Thyroid gland (tissue), 4 donors: ENCODE data around the gene LSM2. TPM values are rescaled to one million over a fixed set of nuclear protein-coding genes. Genes with fewer than 3 reads are reported as not detected.

Experiments
- DNase-seq, 2 donors: peaks; one replicate each; pipeline ENCODE4 v3.0.0-alpha.2; 2019
- H3K27ac ChIP-seq, 3 donors: fragments of 200-600 bp; sonication (generic); 1 replicate in 2 of 3; 2 replicates in 1 of 3; pipeline ENCODE4 v1.5.1; 2016 to 2019; ENCODE audit warnings: mild to moderate bottlenecking in 1 of 3, moderate library complexity in 1 of 3
- H3K27me3 ChIP-seq: fragments of 200-600 bp; sonication (generic); one replicate; pipeline ENCODE4 v1.5.1; 2019
- H3K36me3 ChIP-seq, 2 donors: fragments of 200-600 bp; sonication (generic); one replicate each; pipeline ENCODE4 v1.5.1; 2016 to 2019
- H3K4me1 ChIP-seq, 2 donors: fragments of 200-600 bp; sonication (generic); one replicate each; pipeline ENCODE4 v1.5.1; 2017 to 2019
- H3K4me3 ChIP-seq, 3 donors: fragments of 200-600 bp; sonication (generic); replicated peaks in 1 of 3; 1 replicate in 2 of 3; 2 replicates in 1 of 3; pipeline ENCODE4 v1.5.1; 2016; ENCODE audit warnings: mild to moderate bottlenecking in 1 of 3
- H3K9me3 ChIP-seq: fragments of 200-600 bp; sonication (generic); one replicate; pipeline ENCODE4 v1.5.1; 2017
- POLR2A ChIP-seq, 2 donors: fragments of 450-650 bp; IDR thresholded peaks; one replicate each; pipeline ENCODE4 v1.6.1; 2017; ENCODE audit warnings: antibody characterized with exemption in 2 of 2, mild to moderate bottlenecking in 2 of 2, moderate library complexity in 1 of 2
- WGBS, 2 donors: methylation state at CpG; one replicate each; pipeline ENCODE4 v1.1.5; 2017; 5-methylcytosine and 5-hydroxymethylcytosine counted together
- intact Hi-C: fragments of 100-400 bp; cut with DNase I; formaldehyde crosslinking; loops from one replicate; pipeline ENCODE4 v1.15.1; 2023
- total RNA-seq, 4 donors: library from RNA; depleted of rRNA; stranded (reverse); fragments of >200 nt; gene quantifications; one replicate each; pipeline ENCODE4 v1.2.3, GENCODE V29; 2016
- TF ChIP-seq, protein P1 (sequence below), 6 experiments: fragments of 200-600 bp in 3 of 6; fragments of 450-650 bp in 3 of 6; sonication (generic) in 3 of 6; IDR thresholded peaks; one replicate each; pipeline ENCODE4 v1.5.1; 2016 to 2019; ENCODE audit warnings: antibody characterized with exemption in 6 of 6, mild to moderate bottlenecking in 2 of 6, inconsistent platforms in 1 of 6, moderate library complexity in 1 of 6

LSM2 gene
- total RNA-seq, 4 donors from 2014 or later = 29.2 to 48.4 (median 36.5) TPM

DNA sequence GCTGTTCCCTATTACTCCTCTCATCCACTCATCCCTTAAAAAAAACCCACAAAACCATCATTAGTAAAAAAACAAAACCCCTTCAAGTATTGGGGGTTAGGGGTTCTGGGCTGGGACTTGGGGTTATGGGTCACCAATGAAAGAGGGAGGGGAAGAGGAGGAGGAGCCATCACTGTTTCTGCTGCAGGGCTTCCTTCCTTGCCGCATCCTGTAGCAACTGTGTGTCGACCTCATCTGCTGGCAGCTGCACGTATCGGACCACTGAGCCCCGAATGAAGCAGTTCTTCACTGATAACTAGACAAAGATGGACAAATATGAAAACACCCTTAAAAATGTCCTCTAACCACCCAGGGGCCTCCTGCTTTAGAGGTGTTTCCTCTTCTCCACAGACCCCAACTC, 9.2 kb downstream of the LSM2 start:
- no peak for DNase-seq
- H3K9me3 ChIP-seq = no peaks in the 10 kb centered on the region
- 71 to 77% methylated on average over 5 of the region's 5 CpGs for WGBS, 2 donors
- H3K36me3 ChIP-seq = no peaks in the 10 kb centered on the region
- no peaks in the 10 kb centered on the region for H3K27me3 ChIP-seq
- TF ChIP-seq, protein P1, sequence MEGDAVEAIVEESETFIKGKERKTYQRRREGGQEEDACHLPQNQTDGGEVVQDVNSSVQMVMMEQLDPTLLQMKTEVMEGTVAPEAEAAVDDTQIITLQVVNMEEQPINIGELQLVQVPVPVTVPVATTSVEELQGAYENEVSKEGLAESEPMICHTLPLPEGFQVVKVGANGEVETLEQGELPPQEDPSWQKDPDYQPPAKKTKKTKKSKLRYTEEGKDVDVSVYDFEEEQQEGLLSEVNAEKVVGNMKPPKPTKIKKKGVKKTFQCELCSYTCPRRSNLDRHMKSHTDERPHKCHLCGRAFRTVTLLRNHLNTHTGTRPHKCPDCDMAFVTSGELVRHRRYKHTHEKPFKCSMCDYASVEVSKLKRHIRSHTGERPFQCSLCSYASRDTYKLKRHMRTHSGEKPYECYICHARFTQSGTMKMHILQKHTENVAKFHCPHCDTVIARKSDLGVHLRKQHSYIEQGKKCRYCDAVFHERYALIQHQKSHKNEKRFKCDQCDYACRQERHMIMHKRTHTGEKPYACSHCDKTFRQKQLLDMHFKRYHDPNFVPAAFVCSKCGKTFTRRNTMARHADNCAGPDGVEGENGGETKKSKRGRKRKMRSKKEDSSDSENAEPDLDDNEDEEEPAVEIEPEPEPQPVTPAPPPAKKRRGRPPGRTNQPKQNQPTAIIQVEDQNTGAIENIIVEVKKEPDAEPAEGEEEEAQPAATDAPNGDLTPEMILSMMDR (IDR thresholded peaks at IDR 0.05) = no peak
- TF ChIP-seq POLR2A (IDR thresholded peaks at IDR 0.05) = no peak
- intact Hi-C loops = no loop called here
- H3K4me3 ChIP-seq = no peak overlapping the region
- H3K27ac ChIP-seq = peak overlapping the region in 2 of 3 donors; percentile 10 to 91
- peaks cover 11 to 14% of the 10 kb centered on the region in 2 donors for H3K4me1 ChIP-seq

- H3K4me1 ChIP-seq = peaks cover 11 to 14% of the 10 kb centered on the region in 2 donors
- H3K36me3 ChIP-seq = no peaks in the 10 kb centered on the region
- intact Hi-C loops = no loop called here
- DNase-seq = no peak
- H3K9me3 ChIP-seq = no peaks in the 10 kb centered on the region
- H3K4me3 ChIP-seq = no peak overlapping the region
- 94 to 97% methylated on average over 2 of the region's 2 CpGs for WGBS, 2 donors
- peak overlapping the region in 2 of 3 donors; percentile 10 to 91 for H3K27ac ChIP-seq
- TF ChIP-seq POLR2A (IDR thresholded peaks at IDR 0.05) = no peak
- TF ChIP-seq, protein P1 (IDR thresholded peaks at IDR 0.05) = no peak
- H3K27me3 ChIP-seq = no peaks in the 10 kb centered on the region
Measured at GRCh38 chr6:31796993-31797385, 9.8 kb downstream of the LSM2 start.

DNA sequence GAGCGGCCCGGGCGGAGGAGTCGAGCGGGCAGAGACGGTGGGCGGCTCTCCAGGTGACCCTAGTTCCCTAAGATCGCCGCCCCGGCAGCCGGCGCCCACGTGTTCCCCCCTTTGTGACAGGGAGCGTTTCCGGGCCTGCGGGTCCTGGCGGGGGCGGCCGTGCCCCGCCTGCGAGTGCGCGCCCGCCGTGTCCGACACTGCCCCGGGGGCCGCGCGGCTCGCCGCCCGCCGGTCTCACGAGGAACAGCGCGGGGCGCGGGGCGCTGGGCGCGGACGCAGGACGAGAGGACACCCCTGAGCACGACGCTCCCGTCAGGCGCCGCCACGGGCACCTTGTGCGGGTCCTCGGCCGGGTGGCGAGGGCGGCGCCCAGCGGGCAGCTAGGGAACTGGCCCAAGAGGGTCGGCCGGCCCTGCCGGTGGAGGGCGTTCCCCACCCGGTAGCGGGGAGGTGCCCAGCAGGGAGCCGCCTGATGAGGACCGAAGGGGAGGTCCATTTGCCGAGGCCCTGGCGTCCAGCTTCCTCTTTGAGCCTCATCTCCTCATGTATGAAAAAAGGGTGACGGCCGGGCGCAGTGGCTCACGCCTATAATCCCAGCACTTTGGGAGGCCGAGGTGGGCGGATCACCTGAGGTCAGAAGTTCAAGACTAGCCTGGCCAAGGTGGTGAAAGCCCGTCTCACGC, 11.0 kb downstream of the LSM2 start, which contains the start of gene VARS1:
Gene VARS1, minus strand, starts transcription at position 137 of the 683 bp plus-strand sequence. CDS start 535 bp downstream, outside the sequence.
- TF ChIP-seq POLR2A (IDR thresholded peaks at IDR 0.05) = peak; percentile 31 to 69
- TF ChIP-seq, protein P1 (IDR thresholded peaks at IDR 0.05) = peak; percentile 34 to 96 (median 78)
- 1 to 3% methylated on average over 17 to 22 of the region's 75 CpGs for WGBS, 2 donors
- peak within 1 kb of the TSS; percentile 91 to 94 (median 92) for H3K27ac ChIP-seq
- DNase-seq = peak; percentile 91 to 93
- intact Hi-C loops = no loop called here
- H3K4me3 ChIP-seq = peak within 1 kb of the TSS; percentile 72 to 96 (median 93)
- H3K9me3 ChIP-seq = no peaks in the 10 kb centered on the region
- peaks cover 11 to 14% of the 10 kb centered on the region in 2 donors for H3K4me1 ChIP-seq
- H3K27me3 ChIP-seq = no peaks in the 10 kb centered on the region
- H3K36me3 ChIP-seq = no peaks in the 10 kb centered on the region

- peak overlapping the region; percentile 72 to 96 (median 93) for H3K4me3 ChIP-seq
- H3K27ac ChIP-seq = peak overlapping the region; percentile 91 to 94 (median 92)
- no peaks in the 10 kb centered on the region for H3K9me3 ChIP-seq
- intact Hi-C loops = no loop called here
- H3K27me3 ChIP-seq = no peaks in the 10 kb centered on the region
- 3 to 4% methylated on average over 28 of the region's 44 CpGs for WGBS, 2 donors
- H3K4me1 ChIP-seq = peaks cover 11 to 14% of the 10 kb centered on the region in 2 donors
- TF ChIP-seq, protein P1 (IDR thresholded peaks at IDR 0.05) = no peak
- no peak for TF ChIP-seq POLR2A (IDR thresholded peaks at IDR 0.05)
- H3K36me3 ChIP-seq = no peaks in the 10 kb centered on the region
- DNase-seq = no peak
Measured at GRCh38 chr6:31794866-31795615, 11.7 kb downstream of the LSM2 start.
